GM12891 (cell line): Measurements from ENCODE around the gene ZFHX3.
"Not testable (repeated sequence)": the region's sequence is repeated elsewhere in the genome, so short reads cannot be mapped to it uniquely, and the experiment has no call there.

Source experiments
- POLR2A ChIP-seq: IDR thresholded peaks from 2 replicates; pipeline ENCODE4 v1.6.1; 2011; ENCODE audit warnings: low read depth, low read length, control low read depth
- POLR2AphosphoS5 ChIP-seq: IDR thresholded peaks from 2 replicates; pipeline ENCODE4 v1.6.1; 2011; ENCODE audit warnings: low read depth, low read length, control low read depth
- POU2F2 ChIP-seq: IDR thresholded peaks from 2 replicates; pipeline ENCODE4 v1.6.1; 2011; ENCODE audit warnings: low read depth, mild to moderate bottlenecking, control low read depth, low read length, moderate library complexity
- TAF1 ChIP-seq: IDR thresholded peaks from 2 replicates; pipeline ENCODE4 v1.6.1; 2011; ENCODE audit warnings: low read depth, low read length, control low read depth

- TF ChIP-seq POLR2A, POLR2AphosphoS5, TAF1, POU2F2: not testable (repeated sequence)
These were observed 58.7 kb downstream of the ZFHX3 start for GRCh38 chr16:72989203-72989578.
